Measurements from ENCODE around the gene PLEKHH1.

- TF ChIP-seq TCF7L2 (IDR thresholded peaks at IDR 0.05; ENCODE audit: low read depth, low read length) (no peak), CTCF (IDR thresholded peaks at IDR 0.05) (peak; percentile 45), POLR2AphosphoS5 (IDR thresholded peaks at IDR 0.05; ENCODE audit: low read depth, low read length) (no peak)
These were observed 16.0 kb upstream of the PLEKHH1 start for GRCh38 chr14:67517083-67517482.

Measured in Panc1 (cell line).